Mucosa of gallbladder (tissue), 1 donor: ENCODE results near the gene FIGN. TPM values are rescaled to one million over a fixed set of nuclear protein-coding genes. Genes with fewer than 3 reads are reported as not detected.

ENCODE experiments used
- DNase-seq: peaks from one replicate; pipeline ENCODE4 v3.0.0-alpha.2; 2020; ENCODE audit warnings: low spot score
- total RNA-seq: library from RNA; stranded (reverse); gene quantifications from one replicate; pipeline ENCODE4 v1.2.1, GENCODE V29; 2021
- donor health status: DM: no; HTN: no; CAD: no.

FIGN gene
- total RNA-seq, 1 donor from 2014 or later, result 5.9 TPM

- DNase-seq, result no peak
Observed at GRCh38 chr2:163664610-163665009, 71.2 kb downstream of the FIGN start.

GRCh38 chr2:163662141-163662780 is 73.5 kb downstream of the FIGN start:
- DNase-seq, result no peak

DNA sequence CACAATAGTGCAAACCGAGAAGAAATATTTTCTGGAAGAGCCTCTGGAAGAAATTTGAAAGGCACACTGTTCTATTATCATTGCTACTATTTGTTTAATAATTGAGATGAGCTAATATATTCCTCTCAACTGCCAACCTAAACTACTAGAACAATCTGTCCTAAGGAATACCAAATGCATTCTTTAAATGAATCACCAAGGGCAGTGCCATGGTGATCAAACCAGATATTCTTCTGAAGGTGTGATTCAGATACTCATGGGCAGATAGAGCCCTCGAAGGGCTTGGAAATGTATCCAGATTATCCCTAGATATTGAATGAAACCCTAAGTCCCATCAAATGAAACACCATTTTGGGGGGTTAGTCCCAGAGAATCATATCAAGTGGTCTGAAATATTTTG is 76.6 kb downstream of the FIGN start:
- no peak for DNase-seq

DNA sequence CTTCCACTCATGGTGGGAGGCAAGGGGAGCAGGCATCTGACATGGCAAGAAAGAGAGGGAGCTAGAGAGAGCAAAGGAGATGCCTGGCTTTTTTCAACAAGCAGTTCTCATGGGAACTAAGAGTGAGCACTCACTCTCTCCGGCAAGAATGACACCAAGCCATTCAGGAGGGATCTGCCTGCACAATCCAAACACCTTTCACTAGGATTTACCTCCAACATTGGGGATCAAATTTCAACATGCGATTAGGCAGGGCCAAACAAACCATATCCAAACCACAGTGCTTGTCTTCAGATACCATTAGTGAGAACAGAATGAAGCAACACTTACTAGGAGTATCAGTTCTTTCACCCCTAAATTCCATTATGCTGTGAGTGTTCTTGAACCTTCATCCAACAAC is 77.3 kb downstream of the FIGN start:
- no peak for DNase-seq

GRCh38 chr2:163657281-163657656 is 78.5 kb downstream of the FIGN start:
- DNase-seq, result no peak

DNA sequence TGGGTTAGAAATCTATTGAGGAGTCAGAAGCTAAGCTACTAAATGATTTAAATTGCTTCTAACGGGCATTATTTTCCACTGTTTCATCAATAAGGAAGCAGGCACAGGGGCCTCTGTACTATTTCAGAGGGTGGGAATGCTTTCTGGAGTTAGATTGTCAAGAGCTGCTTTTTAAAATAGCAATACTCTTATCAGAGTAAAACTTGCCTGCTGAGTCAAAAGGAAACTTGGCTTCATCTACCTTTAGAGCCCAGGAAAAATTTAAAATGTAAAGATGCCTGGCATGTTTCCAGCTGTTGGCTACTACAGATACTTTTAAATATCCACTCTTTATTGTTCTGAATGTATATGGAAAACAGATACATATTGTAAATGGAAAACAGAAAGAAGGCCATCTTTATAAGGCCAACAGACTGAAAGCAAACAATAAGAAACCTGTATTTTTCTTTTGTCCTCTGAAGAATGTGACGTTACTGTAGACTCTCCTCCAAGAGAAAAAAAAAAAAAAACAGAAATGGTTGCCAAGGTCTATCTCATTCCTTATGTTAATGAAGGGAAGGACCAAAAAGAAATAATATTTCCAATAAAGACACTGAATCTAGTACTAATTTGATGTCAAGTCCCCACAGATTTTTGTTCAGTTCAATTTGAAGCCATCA is 79.1 kb downstream of the FIGN start:
- no peak for DNase-seq

DNA sequence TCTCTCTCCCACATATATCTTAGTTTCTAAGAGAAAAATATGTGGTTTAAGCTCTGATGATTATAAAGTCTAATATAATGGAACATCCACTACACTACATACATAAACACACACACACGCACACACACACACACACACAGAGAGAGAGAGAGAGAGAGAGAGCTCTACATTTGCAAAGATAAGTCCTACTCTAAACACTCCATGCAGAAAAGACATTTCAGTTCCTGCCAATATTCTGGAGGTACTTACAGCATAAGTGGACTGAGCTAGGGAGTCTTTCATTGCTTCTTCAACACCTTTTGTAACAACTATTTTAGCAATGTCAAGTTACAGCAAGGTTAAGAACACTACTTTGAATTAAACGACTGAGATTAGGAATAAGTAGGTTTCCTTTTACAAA is 80.1 kb downstream of the FIGN start:
- DNase-seq, result no peak

DNA sequence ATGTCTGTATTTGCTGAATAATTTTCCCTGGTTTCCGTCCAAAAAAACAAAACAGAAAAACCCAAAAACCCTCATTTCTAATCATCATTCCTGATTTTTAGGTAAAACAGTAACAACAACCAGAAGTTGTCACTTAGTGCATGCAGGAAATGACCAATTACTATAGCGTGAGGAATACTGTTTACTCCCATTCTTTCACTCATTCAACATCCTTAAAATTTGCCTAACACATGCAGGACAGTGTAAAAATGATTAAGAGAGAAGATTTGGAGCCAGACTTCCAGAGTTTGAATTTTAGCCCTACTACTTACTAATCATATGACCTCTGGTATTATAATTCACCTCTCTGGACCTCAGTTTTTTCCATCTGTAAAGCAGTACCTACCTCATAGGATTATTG is 83.1 kb downstream of the FIGN start:
- no peak for DNase-seq

DNA sequence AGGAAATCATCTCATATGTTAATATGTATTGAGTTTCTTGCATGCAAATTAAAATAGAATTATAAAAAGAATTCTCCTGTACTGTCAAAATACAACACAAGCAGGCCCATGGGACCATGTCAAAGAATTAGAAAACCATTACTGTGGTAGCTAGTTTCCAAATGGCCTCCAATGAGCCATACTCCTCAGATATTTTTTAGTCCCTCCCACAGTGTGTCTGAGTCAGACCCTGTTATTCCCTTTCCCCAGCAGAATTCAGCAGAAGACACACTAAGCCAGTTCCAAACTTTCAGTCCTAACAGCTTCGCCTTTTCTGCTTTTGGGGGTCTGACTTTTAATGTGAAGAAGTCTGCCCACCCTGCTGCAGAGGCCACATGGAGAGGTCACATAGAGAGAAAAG is 86.7 kb downstream of the FIGN start:
- no peak for DNase-seq

GRCh38 chr2:163647300-163647699 is 88.5 kb downstream of the FIGN start:
- DNase-seq, result no peak

DNA sequence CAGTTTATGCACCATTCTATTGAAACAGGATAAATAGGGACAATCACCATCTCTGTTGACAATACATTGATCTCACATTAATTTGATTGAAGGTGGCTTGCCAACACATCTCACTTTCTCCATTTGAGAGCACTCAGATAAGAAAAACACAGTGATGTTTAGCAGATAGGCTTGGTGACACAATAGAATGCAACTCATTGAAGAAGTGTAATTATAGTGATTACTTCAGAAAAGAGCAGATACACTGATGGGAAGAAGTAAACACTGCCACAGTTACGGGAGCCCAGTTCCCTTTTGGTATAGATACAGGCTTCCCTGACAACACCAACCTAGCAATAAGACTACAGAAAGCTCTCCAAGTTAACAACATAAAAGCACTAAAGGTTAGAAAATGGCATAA is 89.1 kb downstream of the FIGN start:
- no peak for DNase-seq

DNA sequence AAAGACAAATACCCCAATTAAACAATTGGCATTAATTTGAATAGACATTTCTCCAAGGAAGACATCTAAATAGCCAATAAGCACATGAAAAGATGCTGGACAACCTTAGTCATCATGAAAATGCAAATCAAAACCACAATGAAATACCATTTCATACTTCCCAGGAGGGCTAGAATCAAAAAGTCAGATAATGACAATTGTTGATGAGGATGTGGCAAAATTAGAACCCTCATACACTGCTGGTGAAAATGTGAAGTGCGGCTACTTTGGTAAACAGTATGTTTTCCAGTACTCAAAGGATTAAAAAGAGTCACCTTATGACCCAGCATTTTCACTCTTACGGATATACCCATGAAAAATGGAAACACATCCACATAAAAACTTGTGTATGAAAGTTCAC is 91.6 kb downstream of the FIGN start:
- no peak for DNase-seq

GRCh38 chr2:163641986-163642385 is 93.8 kb downstream of the FIGN start:
- no peak for DNase-seq

DNA sequence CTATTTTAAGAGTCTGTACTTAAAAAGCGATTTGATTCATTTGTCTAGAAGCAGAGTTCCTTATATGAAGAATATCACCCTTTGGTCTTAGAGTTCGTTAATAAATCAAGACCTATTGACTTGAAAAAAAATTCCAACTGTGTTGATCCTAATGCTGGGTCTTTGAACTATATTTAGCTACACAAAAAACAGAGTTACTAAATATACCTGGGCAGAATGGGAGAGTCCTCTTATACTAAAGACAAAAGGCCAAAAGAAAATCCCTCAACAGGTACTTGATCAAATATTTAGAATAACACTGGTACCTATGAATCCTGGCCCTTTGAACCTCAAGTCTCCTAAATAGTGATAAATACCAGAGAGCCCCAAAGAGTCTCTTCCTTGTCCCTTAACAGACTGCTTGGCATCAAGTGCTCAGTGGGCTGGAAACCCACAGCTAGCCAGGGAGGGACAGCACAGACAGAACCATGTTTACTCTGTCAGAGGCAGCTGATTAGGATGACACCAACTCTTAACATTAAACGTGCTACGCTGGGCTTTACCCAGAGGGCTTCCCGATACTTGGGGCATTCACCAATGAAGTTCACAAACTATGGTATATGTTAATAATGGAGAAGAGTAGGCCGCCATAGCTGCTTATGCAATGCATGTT is 95.1 kb downstream of the FIGN start:
- no peak for DNase-seq

GRCh38 chr2:163637871-163638270 is 97.9 kb downstream of the FIGN start:
- no peak for DNase-seq

GRCh38 chr2:163633291-163633690 is 102.5 kb downstream of the FIGN start:
- no peak for DNase-seq

DNA sequence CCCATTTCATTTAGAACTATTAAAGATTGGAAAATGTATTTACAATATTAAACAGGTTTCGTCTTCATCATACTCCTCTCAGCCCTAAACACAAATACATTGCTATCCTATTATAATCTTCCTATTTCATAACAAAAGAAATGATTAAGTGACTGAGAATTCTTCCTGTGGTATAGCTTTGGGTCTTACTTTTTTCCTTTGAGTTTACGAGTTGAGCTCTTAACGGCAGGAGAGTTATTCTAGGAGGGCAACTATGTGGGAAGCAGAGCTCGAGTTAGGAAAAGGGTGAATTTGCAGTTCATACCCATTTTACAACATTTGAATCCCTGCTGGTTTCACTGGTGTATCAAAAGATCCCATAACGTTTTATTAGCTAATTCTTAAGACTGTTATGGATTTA is 105.0 kb downstream of the FIGN start:
- DNase-seq, result no peak

GRCh38 chr2:163626639-163627109 is 109.1 kb downstream of the FIGN start:
- no peak for DNase-seq

DNA sequence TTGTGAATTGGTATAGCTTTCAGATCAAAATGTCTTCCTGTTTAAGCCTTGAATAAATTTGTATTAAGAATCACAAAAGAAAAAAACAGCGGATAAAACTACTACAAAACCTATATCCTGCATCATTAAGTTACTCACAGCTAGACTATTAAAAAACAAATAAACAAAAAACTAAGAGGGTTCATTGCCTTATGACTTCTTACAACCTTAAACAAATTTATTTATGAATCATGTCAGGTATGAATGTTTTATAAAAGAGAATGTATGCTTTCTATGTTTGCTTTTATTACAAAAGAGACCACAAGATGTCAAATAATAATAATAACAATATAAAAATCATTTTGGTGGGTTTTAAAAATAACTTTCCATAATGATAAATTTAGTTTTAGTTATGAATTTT is 109.6 kb downstream of the FIGN start:
- DNase-seq, result no peak

GRCh38 chr2:163625632-163626031 is 110.2 kb downstream of the FIGN start:
- DNase-seq, result no peak

- DNase-seq, result no peak
Observed at GRCh38 chr2:163621445-163622004, 114.3 kb downstream of the FIGN start.

DNA sequence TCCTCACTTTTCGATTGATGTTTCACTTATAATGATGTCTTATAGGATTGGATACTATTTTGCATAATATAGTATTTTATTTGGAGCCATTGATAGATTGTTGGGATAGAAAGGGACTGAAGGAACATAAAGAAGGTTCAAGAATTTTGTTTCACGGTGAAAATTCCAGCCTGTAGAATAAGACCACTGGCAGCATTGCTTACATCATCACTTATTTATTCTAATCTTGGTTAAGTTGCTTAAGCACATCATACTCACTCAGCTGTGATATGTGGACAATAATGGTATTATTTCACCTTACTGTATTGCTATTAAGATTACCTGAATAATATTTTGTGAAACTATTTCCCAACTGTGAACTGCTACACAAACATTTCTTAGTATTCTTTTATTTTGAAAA is 118.3 kb downstream of the FIGN start:
- no peak for DNase-seq

- DNase-seq, result no peak
Observed at GRCh38 chr2:163613266-163613731, 122.5 kb downstream of the FIGN start.
